PC-9 (cell line): ENCODE measurements around the gene CRY1.

ENCODE experiments used
- CTCF ChIP-seq: fragments of 200-600 bp; sonication (generic); conservative IDR thresholded peaks from 2 replicates; pipeline ENCODE4 v1.6.1; 2017; ENCODE audit warnings: mixed run types, antibody characterized with exemption, mild to moderate bottlenecking, moderate library complexity
- EZH2 ChIP-seq: fragments of 200-600 bp; sonication (generic); IDR thresholded peaks from 2 replicates; pipeline ENCODE4 v1.8.0; 2017; ENCODE audit warnings: antibody characterized with exemption, low read depth

- TF ChIP-seq EZH2 (no peak), CTCF (no peak)
Observed at GRCh38 chr12:106978035-106978800, 115.1 kb downstream of the CRY1 start.
